HepG2 (cell line): ENCODE data around the gene PLEKHA5. TPM values are rescaled to one million over a fixed set of nuclear protein-coding genes. Genes with fewer than 3 reads are reported as not detected.

Source experiments
- ATAC-seq: fragments of 200-7000 bp; cut with Tn5 transposase; 3 replicates; pipeline ENCODE4 v1.9.1; 2020; ENCODE audit warnings: mild to moderate bottlenecking, moderate library complexity
- BruUV-seq: library from RNA; stranded (reverse); fragments of 400-500 nt; replicated peaks from 2 replicates; lab custom pipeline; 2021; lab: Mats Ljungman, UMichigan
- CTCF ChIA-PET: fragments of 300-600 bp; formaldehyde crosslinking; extraction: SDS; loops from one replicate; lab custom pipeline; 2021; ENCODE audit warnings: low total read pairs, inconsistent platforms, low intra/inter-chr PET ratio; lab: Yijun Ruan, JAX
- POLR2A ChIA-PET: fragments of 350-600 bp; sonication (Branson Sonifier 250); formaldehyde crosslinking; loops from one replicate; lab custom pipeline; 2020; ENCODE audit warnings: antibody characterized with exemption, inconsistent platforms; lab: Yijun Ruan, JAX
- DNase-seq: peaks from one replicate; pipeline ENCODE4 v3.0.0-alpha.2; 2015; ENCODE audit warnings: low spot score
- FAIRE-seq: peaks from 3 replicates; lab custom pipeline; 2011; peaks lifted over from hg19 to GRCh38; lab: Jason Lieb, UNC
- H2AFZ ChIP-seq: one replicate; pipeline ENCODE4 v1.6.1; 2011; ENCODE audit warnings: low read length, inconsistent platforms
- H3K27ac ChIP-seq: fragments of 300-600 bp; 3 replicates; pipeline ENCODE4 v1.8.0; 2011; ENCODE audit warnings: mixed run types, mild to moderate bottlenecking, mixed read lengths, low read length, inconsistent platforms; ENCODE audit not compliant: insufficient read depth; ENCODE audit errors: extremely low read length
- H3K27me3 ChIP-seq, 2 experiments: fragments of 200-600 bp in 1 of 2; 2 replicates in 1 of 2; 3 replicates in 1 of 2; pipeline versions ENCODE4 v1.6.0 to v1.8.0; 2011; ENCODE audit warnings: low read length in 2 of 2, mild to moderate bottlenecking in 2 of 2, moderate library complexity in 2 of 2, inconsistent platforms in 1 of 2; ENCODE audit not compliant: insufficient read depth in 2 of 2, control insufficient read depth in 1 of 2
- H3K36me3 ChIP-seq, 2 experiments: fragments of 200-600 bp in 1 of 2; replicated peaks in 1 of 2; 2 replicates in 1 of 2; 3 replicates in 1 of 2; pipeline versions ENCODE4 v1.5.1 to v1.8.0; 2011; ENCODE audit warnings: low read length in 2 of 2, inconsistent platforms in 1 of 2; ENCODE audit not compliant: insufficient read depth in 2 of 2, control insufficient read depth in 1 of 2
- H3K4me1 ChIP-seq: 2 replicates; pipeline ENCODE4 v1.5.1; 2012; ENCODE audit warnings: low read length, inconsistent platforms; ENCODE audit not compliant: insufficient read depth
- H3K4me2 ChIP-seq: 2 replicates; pipeline ENCODE4 v1.6.0; 2011; ENCODE audit warnings: low read depth, low read length, inconsistent platforms
- H3K4me3 ChIP-seq, 3 experiments: fragments of 200-600 bp in 1 of 3; sonication (generic), shearing (Covaris generic) in 1 of 3; replicated peaks in 1 of 3; 2 replicates each; pipeline ENCODE4 v1.5.1; 2011 to 2016; ENCODE audit warnings: low read length in 3 of 3, inconsistent platforms in 2 of 3, low read depth in 2 of 3, mild to moderate bottlenecking in 2 of 3, control low read depth in 1 of 3, mixed read lengths in 1 of 3; ENCODE audit not compliant: insufficient read depth in 1 of 3
- H3K79me2 ChIP-seq: one replicate; pipeline ENCODE4 v1.6.1; 2011; ENCODE audit warnings: low read length, inconsistent platforms; ENCODE audit not compliant: insufficient read depth
- H3K9ac ChIP-seq: 2 replicates; pipeline ENCODE4 v1.6.0; 2011; ENCODE audit warnings: mild to moderate bottlenecking, low read depth, low read length, inconsistent platforms; ENCODE audit not compliant: insufficient read depth
- H3K9me3 ChIP-seq: 2 replicates; pipeline ENCODE4 v1.5.1; 2012; ENCODE audit warnings: mild to moderate bottlenecking, low read length
- H4K20me1 ChIP-seq: 2 replicates; pipeline ENCODE4 v1.6.0; 2011; ENCODE audit warnings: inconsistent platforms, mild to moderate bottlenecking, low read length, moderate library complexity; ENCODE audit not compliant: insufficient read depth
- BHLHE40 ChIP-seq: IDR thresholded peaks from 2 replicates; pipeline ENCODE4 v1.6.1; 2011; ENCODE audit warnings: low read length, improper control_type of control experiment
- MAFF ChIP-seq: IDR thresholded peaks from 2 replicates; pipeline ENCODE4 v1.6.1; 2011; ENCODE audit warnings: low read depth, low read length, improper control_type of control experiment
- MAFK ChIP-seq, 2 experiments: IDR thresholded peaks in 1 of 2; conservative IDR thresholded peaks in 1 of 2; 2 replicates each; pipeline ENCODE4 v1.6.1; 2011; ENCODE audit warnings: improper control_type of control experiment in 2 of 2, low read length in 2 of 2
- SP1 ChIP-seq, 2 experiments: fragments of 450-650 bp in 1 of 2; sonication (generic) in 1 of 2; formaldehyde crosslinking in 1 of 2; IDR thresholded peaks; 2 replicates each; pipeline versions ENCODE4 v1.4.0 to v1.6.1; 2016 to 2020; ENCODE audit warnings: missing genetic modification reagents in 1 of 2
- WGBS: methylation state at CpG from one replicate; pipeline ENCODE4 v1.1.6; 2017; ENCODE audit warnings: low lambda C conversion rate; 5-methylcytosine and 5-hydroxymethylcytosine counted together
- in situ Hi-C: cut with HindIII; loops from 2 replicates; pipeline ENCODE4 v1.10.0; 2017; ENCODE audit warnings: low pct_unique_long_range_greater_than_20kb; ENCODE audit not compliant: extremely low pct_ligation_motif_present
- intact Hi-C: fragments of 100-400 bp; cut with micrococcal nuclease; formaldehyde crosslinking; loops from one replicate; pipeline ENCODE4 v1.10.0; 2022; ENCODE audit not compliant: unreplicated experiment
- polyA plus RNA-seq, 8 experiments: library from polyadenylated mRNA; depleted of rRNA in 3 of 8; stranded (reverse) in 7 of 8; unstranded in 1 of 8; fragments of >200 nt; fragmentation: Illumina TruSeq in 4 of 8; extraction: Trizol in 4 of 8; gene quantifications; 2 replicates each; pipeline versions ENCODE4 v1.2.1 to v1.2.3, GENCODE V29; 2011 to 2016; ENCODE audit warnings: low read depth in 4 of 8, missing spikeins in 1 of 8, mixed read lengths in 1 of 8; ENCODE audit not compliant: insufficient read depth in 1 of 8
- total RNA-seq, 5 experiments: library from RNA; depleted of rRNA; stranded (reverse); fragments of >200 nt; fragmentation: Illumina TruSeq; extraction: Trizol; gene quantifications; 2 replicates each; pipeline ENCODE4 v1.2.3, GENCODE V29; 2016; ENCODE audit warnings: low read depth in 1 of 5

Gene PLEKHA5
- total and polyA plus RNA-seq, 2 of the 13 experiments (the other 11 are each of a cell fraction or from before 2014, with no cell fraction given): 4.2 to 15.4 TPM

- H3K27ac ChIP-seq: no peak overlapping the region
- H3K79me2 ChIP-seq: no peaks in the 10 kb centered on the region
- H3K36me3 ChIP-seq: 0 out of 5 replicates have a peak, but pooled peaks cover 0 to 2% of the 10 kb centered on the region in 2 experiments
- FAIRE-seq (no peak), DNase-seq (no peak), ATAC-seq (no peak)
- H3K9ac ChIP-seq: no peak overlapping the region
- in situ Hi-C loops: no loop called here
- no peaks in the 10 kb centered on the region for H3K9me3 ChIP-seq
- POLR2A ChIA-PET: no interaction called here
- no peak overlapping the region for H3K4me2 ChIP-seq
- H3K4me3 ChIP-seq: no peak overlapping the region
- TF ChIP-seq BHLHE40 (no peak), MAFK (conservative IDR thresholded peaks at IDR 0.05 in 1 of 2, IDR thresholded peaks at IDR 0.05 in 1 of 2; ENCODE audit: low read length in 2 of 2) (peak; percentile 61 to 66), MAFF (peak; percentile 49; the same call in 1 of the 2 replicates)
- 96% methylated on average over 2 of the region's 2 CpGs for WGBS
- no peaks in the 10 kb centered on the region for H4K20me1 ChIP-seq
- no peaks in the 10 kb centered on the region for H3K27me3 ChIP-seq
- CTCF ChIA-PET: no interaction called here
- intact Hi-C loops: no loop called here
- no peak overlapping the region for H2AFZ ChIP-seq
- H3K4me1 ChIP-seq: peaks cover 14% of the 10 kb centered on the region
- no TSS peak for BruUV-seq
These were observed 13.0 kb downstream of the PLEKHA5 start for GRCh38 chr12:19142499-19142898.

- DNase-seq: no peak
- no peaks in the 10 kb centered on the region for H3K27me3 ChIP-seq
- TF ChIP-seq SP1 (IDR thresholded peaks at IDR 0.05): no peak
- TF ChIP-seq SP1 (CRISPR knock-in tag; IDR thresholded peaks at IDR 0.05): no peak
- TF ChIP-seq, all 625 proteins: peak for 0
- BruUV-seq: no TSS peak
- ChIA-PET CTCF (no interaction called here), POLR2A (no interaction called here)
- no peak overlapping the region for H3K4me3 ChIP-seq
- no peak overlapping the region for H3K9ac ChIP-seq
- intact Hi-C loops (loop anchor here (2.0 kb wide), 1 partner anchor 13 kb away; no protein-coding TSS in a partner anchor), in situ Hi-C loops (no loop called here)
- FAIRE-seq (no peak), ATAC-seq (no peak)
- no peaks in the 10 kb centered on the region for H4K20me1 ChIP-seq
- peaks cover 14% of the 10 kb centered on the region for H3K4me1 ChIP-seq
- no peak overlapping the region for H3K27ac ChIP-seq
- 0 out of 5 replicates have a peak, but pooled peaks cover 0 to 2% of the 10 kb centered on the region in 2 experiments for H3K36me3 ChIP-seq
- no peak overlapping the region for H2AFZ ChIP-seq
- H3K79me2 ChIP-seq: no peaks in the 10 kb centered on the region
- no peak overlapping the region for H3K4me2 ChIP-seq
- 96% methylated on average over 6 of the region's 6 CpGs for WGBS
- no peaks in the 10 kb centered on the region for H3K9me3 ChIP-seq
These were observed 14.8 kb downstream of the PLEKHA5 start for GRCh38 chr12:19144287-19144686.
